Activated CD4-positive, alpha-beta T cell treated with anti-CD3 and anti-CD28 coated beads, Interleukin-2, amount 50 U/mL, for 48 hours (primary cell): ENCODE measurements around the gene RALGDS.

ENCODE experiments used
- DNase-seq, 2 experiments: peaks; one replicate each; pipeline ENCODE4 v3.0.0-alpha.2; 2020

The RALGDS gene

GRCh38 chr9:133133681-133134387 lies 12.8 kb upstream of the RALGDS start:
- peak; percentile 84 to 89 for DNase-seq

DNA sequence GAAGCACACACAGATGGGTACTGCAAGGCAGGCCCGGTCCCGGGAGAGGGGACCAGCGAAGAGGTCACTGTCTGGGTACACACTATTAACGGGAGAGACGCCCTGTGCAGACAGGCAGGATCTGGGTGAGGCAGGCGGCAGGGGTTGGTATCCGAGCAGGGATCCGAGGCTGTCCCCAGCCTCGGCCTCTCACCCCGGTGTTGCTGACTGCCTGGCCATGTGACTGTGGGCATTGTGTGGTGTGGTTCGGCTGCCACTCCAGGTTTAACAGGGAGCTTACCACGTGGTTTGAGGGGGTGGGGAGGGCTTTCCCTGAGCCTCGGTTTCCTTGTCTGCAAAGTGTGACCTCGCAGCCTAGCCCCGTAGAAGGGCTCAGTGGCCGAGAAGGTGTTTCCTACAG lies 11.1 kb upstream of the RALGDS start:
- DNase-seq = no peak

DNA sequence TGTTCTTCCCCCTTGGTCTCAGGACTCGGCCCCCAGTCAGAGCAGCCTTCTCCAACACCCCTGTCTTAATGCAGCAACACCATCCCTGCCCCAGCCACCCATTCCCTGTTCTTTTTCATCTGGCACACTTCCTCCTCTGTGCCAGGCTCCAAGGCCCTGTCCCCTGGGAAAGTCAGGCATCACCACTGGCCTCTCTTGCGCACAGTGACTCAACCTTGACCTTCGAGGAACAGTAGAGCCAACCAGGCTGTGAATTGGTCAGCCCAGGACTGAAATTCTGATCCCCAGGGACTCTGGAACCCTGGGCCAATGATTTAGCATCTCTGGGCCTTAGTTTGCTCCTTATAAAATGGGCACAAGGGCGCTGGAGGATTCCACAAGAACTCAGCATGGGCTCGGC lies 10.5 kb upstream of the RALGDS start:
- DNase-seq = no peak

GRCh38 chr9:133130685-133131244 lies 9.7 kb upstream of the RALGDS start:
- DNase-seq = peak; percentile 49 to 62

GRCh38 chr9:133129001-133129795 lies 8.2 kb upstream of the RALGDS start:
- DNase-seq = no peak

DNA sequence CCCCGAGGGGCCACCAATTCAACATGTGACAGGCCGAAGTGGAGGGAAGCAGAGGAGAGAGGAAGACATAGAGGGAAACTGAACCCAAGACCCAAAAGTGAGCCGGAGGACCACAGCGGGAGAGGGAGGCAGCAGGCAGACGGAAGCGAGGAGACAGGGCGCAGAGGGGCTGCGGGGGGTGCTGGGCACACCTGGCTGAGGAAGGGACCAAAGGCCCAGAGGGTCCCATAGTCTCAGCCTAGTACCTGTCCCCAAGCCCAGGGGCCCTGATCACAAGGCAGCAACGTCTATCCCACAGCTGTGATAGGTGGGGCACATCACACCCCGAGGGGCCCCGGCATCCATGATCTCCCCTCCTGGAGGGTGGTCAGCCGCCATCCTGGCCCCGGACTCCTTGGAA lies 7.1 kb upstream of the RALGDS start:
- no peak for DNase-seq

- peak; percentile 47 to 59 for DNase-seq
Observed at GRCh38 chr9:133127340-133127981, 6.4 kb upstream of the RALGDS start.

DNA sequence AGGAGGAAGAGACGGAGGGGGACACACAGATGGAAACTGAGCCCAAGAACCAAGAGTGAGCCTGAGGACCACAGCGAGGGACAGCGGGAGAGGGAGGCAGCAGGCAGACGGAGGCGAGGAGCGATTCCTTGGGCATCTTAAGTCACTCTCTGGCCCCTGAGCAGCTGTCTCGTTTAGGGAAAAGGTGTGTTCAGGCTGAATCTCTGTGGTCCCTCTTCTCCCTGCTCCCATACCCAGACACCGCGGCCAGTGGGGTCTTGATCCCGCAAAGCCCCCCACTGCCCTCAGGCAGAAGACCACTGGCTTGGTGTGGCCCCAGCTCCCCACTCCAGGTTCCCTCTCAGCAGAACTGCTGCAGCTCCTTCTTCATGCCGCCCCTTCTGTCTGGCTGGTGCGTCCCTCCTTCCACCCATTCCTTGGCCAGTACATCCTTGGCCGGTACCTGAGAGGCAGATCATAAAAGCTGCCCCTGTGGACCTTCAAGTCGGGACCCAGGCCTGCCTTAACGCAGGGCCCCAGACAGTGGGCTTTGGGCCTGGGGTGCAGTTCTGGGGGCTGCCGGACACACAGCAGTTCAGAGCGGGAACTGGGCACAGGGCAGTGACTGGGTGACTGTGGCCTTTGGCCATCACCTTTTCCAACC lies 5.8 kb upstream of the RALGDS start:
- no peak for DNase-seq

GRCh38 chr9:133125941-133126696 lies 5.1 kb upstream of the RALGDS start:
- DNase-seq = no peak

GRCh38 chr9:133124907-133125275 lies 3.9 kb upstream of the RALGDS start:
- no peak for DNase-seq

- no peak for DNase-seq
Observed at GRCh38 chr9:133124123-133124906, 3.3 kb upstream of the RALGDS start.

DNA sequence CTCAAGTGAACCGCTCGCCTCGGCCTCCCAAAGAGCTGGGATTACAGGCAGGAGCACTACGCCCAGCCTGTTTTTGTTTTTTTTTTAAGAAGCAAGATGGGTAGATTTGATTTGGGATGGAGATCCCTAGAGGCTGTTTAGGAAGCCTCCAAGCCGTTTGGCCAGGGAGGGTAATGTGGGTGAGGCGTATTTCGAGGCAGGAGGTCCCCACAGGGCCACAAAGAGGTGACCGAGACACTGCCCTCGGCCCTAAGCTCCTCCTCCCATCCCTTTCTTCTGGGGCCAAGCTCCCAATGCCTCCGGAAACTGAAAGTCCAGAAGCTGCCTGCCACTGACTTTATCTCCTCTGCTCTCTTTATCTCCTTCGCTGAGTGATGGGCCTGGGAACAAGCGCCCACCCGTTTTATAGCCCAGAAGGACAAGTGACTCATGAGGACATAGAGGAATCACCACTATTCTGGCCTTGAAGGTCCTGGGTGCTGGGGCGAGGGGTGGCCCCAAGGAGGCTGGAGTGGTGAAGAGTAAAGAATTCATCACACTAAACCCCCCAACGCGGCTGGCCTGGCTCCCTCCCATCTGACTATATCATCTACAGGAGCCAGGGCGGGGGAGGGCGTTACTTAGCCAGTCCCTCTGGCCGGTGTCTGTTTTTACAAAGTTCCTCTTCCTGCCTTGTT lies 2.0 kb upstream of the RALGDS start:
- no peak for DNase-seq

- no peak for DNase-seq
Observed at GRCh38 chr9:133122605-133122934, 1.5 kb upstream of the RALGDS start.

DNA sequence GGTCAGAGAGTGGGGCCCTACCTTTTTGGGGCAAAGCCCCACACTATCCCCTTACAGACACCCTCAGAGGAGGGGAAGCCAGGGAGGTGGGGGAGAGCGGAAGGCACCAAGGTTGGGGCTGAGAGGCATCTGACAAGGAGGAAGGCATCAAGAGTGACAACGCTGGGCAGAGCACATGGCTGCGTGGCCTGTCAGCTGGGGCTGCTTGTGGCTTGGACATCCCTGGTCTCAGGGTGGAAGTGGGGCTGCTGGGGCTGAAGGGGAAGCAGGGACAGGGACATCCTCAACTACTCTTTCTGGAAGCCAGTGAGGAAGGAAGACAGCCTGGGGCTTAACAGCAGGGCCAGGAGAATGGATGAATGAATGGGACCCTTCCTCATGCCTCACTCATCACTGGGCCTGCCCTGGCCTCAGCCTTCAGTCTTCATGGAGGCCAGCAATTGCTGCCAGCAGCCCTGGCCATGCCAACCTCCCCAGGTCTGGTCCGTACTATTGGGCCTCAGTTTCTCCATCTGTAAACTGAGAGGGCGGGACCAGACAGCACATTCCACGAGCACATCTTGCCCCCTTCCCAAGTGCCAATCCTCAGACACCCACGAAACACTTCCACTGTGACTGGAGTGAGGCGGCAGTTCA lies 993 bp upstream of the RALGDS start:
- no peak for DNase-seq

GRCh38 chr9:133120501-133121197 lies 391 bp downstream of the RALGDS start:
- DNase-seq = no peak

GRCh38 chr9:133119846-133120500 lies 1.1 kb downstream of the RALGDS start:
- no peak for DNase-seq

- DNase-seq = no peak
Observed at GRCh38 chr9:133119103-133119845, 1.8 kb downstream of the RALGDS start.

- no peak for DNase-seq
Observed at GRCh38 chr9:133118568-133118967, 2.5 kb downstream of the RALGDS start.

DNA sequence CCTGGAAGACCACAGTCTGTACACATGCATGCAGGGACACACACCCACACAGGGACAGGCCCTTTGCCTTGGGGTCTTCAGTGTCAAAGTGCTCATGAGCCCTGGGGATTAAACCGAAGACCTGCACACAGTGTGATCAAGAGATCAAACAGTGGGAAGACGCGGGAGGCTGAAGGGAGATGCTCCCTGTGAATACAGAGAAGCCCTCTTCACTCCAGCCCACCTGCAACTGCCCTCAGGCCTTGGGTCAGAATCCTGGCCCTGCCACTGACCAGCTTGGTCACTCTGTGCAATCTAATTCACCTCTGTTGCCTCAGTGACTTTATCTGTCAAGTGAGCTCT lies 2.9 kb downstream of the RALGDS start:
- DNase-seq = no peak
